Measurements from ENCODE around the gene PNPLA8.
"Not testable (repeated sequence)": the region's sequence is repeated elsewhere in the genome, so short reads cannot be mapped to it uniquely, and the experiment has no call there.

The PNPLA8 gene

DNA sequence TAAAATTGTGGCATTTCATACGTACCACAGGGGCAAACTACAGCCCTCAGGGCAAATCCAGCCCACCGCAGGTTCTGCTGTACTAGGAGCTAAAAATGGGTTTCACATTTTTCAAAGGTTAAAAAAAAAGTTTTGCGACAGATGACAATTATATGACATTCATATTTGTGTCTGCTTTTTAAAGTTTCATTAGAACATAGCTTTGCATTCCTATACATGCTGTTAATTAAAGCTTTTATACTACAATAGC is 758 bp upstream of the PNPLA8 start:
- no peak for DNase-seq

DNA sequence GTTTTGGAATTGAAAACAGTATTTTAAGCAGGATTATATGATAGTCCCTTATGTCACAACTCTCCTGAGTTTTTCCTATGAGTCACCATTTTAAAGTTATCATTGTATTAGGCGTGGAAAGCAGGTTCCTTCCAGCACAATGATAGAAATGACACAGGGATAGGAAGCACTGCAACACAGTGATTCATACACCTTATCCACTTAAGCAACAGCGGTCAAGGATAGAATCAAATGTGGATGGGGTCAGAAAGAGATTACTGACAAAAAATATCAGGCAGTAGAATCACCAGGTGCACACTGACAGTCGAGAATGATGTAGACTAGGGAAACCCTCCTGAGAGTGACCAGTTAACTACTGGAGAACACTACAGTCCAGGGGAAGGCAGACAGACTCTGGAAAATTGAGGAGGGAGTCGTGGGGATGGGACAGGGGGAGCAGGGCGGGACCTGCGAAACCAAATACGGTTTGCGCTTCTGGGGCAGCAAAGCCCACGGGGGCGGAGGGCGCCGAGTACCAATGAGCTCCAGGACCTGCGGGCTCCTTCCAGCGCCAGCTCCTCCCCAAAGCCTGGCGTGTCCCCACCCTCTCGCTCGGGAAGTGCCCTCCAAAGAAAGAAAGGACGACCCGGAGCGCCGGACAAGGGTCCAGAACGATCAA is 479 bp downstream of the PNPLA8 start:
- DNase-seq = no peak

DNA sequence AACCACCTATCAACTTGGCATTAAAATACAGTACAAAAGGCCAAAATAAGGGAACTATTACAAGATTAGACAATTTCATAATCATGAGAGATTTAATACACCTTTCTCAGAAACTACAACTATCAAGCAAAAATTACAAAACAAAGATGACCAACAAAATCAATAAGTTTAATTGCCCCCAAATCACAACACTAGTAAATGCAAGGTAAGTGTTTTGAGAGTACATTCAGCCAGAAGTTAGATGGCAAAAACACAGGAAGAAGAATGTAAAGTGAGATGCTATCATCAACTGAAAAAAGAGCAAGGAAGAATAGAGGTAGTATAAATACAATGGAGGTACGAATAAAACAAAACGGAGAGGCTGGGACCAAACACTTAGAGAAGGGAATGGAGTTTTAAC is 3.2 kb downstream of the PNPLA8 start:
- DNase-seq = no peak

DNA sequence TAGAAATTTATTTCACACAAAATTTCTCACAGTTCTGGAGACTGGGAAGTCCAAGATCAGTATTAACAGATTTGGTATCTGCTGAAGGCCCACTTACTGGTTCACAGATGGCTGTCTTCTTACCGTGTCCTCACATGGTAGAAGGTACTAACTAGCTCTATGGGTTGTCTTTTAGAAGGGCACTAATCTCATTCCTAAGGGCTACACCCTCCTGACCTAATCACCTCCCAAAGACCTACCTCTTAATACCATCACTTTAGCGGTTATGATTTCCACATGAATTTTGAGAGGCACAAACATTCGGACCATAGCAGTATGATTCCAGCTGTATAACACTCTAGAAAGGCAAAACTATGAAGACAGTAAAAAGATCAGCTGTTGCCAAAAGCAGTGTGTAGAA is 8.0 kb downstream of the PNPLA8 start:
- no peak for DNase-seq

DNA sequence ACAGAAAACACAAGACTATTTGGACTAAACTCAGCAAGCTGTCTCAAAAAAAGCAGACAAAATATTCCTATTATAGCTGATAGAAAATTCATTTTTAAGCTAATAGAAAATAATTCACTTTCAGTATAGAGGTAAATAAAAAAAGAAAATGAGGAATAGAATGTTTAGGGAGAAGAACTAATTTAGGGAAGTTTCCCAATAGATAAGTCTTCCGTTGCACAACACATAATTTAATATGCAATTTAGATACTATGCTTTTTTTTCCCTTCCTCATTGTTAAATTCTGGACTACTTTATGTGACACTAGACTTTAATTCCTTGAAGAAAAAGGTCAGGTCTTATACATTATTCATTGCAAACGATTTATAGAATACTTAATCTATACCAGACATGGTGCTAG is 10.3 kb downstream of the PNPLA8 start:
- DNase-seq = no peak

DNA sequence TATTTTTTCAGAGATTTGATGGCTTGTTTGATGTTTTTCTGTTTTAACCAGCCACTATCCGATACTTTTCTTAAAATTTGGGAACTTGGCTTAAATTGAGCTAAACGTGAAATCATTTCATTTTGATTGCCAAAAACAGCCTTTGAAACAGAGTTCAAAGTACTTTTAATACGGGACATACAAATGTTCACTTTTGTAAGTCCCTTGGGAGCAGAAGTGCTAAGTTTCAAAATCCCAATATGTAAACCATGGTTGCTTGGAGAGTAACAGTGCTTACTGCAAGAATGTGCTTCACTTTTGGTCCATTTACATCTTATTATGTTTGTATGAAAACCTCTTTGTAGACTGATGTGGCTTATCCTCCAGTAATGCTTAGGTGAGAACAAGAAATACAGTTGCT is 10.9 kb downstream of the PNPLA8 start:
- DNase-seq = no peak

DNA sequence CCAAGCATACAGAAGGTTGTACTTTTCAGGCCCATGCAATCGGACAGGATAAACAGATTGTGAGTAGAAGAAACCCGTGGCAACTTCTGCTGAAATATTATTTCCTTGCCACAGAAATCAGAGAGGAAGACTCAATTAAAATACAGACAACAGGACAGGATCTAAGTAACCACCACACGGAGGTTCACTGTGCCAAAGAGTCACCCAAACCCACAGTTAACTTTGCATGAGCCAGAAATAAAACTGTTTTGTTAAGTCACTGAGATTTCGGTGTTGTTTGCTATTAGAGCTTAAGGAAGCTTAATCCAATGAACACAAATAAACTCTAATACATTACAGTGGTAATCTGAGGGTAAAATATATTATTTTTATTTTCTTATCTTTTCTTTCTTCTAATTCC is 14.0 kb downstream of the PNPLA8 start:
- DNase-seq = no peak

DNA sequence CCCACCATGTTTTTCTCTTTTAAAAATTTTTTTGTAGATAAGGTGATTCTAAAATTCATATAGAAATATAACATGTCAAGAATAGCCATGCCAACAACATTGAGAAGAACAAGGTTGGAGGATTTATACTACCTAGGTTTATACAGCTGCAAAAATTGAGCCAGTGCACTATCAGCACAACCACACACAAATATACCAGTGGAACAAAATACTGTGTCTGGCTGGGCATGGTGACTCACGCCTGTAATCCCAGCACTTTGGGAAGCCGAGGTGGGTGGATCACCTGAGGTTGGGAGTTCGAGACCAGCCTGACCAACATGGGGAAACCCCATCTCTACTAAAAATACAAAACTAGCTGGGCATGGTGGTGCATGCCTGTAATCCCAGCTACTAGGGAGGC is 21.4 kb downstream of the PNPLA8 start:
- DNase-seq = not testable (repeated sequence)

DNA sequence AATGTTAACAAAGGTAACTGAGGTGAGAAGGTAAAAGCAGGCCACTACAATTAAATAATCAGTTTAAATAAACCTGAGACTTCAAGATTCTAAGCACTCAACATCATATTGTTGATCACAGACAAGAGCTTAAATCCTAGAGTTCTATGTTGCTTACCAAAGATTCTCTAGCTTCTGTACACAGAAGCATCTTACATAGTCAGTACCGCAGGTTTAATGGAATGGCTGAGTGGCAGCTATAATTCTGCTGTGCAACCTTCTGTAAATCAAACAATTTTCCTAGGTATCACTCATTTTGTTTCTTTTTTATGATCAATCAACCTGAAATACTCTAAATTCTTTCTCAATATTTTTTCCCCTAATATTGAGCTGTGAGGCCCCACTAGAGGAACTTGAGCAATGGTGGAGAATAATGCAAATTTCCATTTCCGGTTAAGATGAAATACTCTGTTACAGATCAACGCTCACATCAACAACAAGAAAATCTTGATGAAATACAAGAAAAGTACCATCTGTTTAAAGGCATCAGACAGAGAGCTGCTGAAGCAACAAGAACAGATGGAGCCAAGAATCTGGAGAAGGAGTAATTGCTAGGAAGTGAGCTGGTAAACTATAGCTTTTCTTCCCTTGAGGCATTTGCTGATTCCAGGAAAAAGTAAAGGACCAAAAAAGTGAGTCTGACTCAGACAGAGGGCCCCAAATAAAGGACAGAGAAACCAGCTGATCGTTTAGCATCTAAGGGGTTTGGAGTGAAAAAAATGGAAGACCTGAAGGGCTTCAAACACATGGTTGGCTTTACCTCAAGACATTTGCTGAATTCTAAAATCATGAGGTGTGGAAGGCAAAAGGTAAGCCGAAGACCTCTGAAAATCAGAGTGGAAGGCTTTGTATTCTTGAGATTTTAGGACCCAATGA is 22.6 kb downstream of the PNPLA8 start:
- no peak for DNase-seq

DNA sequence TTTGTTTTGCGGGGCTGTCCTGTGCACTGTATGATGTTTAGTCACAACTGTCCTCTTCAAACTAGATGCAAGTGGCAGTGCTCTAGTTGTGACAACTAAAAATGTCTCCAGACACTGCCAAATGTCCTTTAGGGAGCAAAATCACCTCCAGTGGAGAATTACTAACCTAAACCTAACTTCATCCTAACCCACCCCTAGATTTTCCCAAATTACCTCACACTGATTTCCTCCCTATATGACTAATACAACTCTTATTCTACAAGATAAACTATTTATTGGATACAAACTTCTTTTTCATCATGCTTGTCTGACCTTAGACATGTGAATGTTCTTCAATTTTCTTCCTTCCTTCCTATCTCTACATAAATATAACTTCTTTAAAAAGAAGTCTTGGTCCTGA is 26.4 kb downstream of the PNPLA8 start:
- no peak for DNase-seq

DNA sequence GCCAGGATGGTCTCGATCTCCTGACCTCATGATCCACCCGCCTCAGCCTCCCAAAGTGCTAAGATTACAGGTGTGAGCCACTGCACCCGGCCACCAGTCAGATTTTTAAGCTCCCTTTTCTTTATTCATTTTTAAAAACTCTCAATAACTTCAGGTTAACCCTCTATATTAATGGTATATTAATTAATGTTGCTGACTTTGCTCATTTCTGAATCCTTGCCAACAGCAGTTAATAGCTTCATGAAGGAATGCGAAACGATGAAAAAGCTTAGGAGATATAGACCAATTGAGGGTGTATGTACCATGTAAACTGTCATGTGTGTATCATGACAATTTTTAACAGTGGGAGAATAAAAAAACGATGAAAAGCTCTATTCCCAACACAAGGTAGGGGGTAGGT is 27.5 kb downstream of the PNPLA8 start:
- DNase-seq = no peak

DNA sequence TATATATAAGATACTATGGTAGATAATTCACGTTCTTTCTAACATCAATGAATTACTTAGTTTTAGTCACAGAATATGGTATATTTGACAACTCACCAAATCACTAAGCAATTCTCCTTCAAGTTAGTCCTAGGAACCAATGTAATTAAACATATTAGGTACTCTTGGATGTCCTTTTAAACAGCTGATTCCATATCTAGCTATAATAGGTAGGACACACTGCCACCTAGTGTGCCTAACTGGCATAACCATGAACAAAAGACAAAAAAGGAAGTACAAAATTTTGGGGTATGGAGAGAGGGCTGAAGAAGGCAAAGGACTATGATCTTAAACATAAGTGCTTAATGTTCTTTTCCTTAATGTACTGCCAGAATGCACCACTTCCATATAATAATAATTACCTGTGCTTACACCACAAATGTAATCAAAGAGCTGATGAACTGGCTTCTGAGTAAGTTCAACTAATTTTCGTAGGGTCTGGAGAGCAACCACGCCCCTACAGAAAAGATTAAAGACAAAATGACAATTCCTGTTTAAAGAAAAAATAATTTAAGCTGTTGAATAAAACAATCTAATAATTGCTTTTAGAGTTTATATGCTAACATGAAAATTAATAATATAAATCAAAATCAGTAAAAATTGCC is 28.7 kb downstream of the PNPLA8 start:
- DNase-seq = peak; percentile 38 to 63

DNA sequence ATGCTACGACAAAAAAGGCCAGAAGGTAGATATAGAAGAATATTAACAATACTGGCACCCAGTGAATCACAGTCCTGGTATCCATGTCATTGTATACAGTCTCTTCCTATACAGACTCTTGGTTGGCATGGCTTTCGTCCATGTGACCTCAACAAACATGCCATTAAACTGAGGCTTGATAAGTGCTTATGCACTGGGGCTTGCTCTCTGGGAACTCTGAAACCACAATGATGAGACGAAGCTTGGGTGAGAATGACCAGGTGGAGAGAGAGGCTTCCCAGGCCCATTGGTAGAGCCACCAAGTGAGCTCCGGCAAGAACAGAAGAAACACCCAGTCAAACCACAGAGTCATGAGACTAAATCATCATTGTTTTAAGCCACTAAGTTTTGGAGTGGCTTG is 33.2 kb downstream of the PNPLA8 start:
- DNase-seq = no peak

DNA sequence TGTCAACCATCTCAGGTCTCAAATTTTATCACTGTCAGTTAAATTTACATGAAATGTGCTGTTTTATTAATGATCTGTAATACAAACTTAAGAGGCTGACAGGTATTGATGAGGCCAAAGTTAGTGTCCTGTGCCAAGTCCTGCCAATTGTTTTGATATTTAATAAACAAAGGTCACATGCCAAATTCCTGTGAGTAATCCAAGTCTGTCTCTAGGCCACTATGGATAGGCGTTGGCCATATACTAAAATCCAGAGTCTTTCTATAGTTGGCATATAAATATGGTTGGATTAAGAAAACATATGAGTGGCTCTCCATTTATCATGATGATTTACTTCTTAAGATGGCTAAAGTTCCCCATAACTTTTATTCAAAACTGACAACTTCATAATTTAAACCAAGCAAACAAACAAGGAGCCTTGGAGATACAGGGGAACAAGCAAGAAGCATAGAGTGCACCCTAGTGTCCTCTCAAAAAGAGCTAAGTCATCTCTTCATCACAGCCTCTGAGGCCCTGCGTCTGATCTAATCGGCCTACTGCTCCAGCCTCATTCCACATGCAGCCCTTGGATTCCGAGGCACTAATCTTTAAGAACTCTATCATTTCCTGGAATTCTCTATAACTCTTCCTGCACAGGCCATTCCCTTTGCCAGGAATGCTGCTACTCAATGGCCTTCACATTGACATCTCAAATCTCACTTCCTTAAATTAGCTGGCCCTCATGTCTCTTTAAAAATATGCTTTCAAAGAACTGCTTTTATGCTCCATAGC is 37.0 kb downstream of the PNPLA8 start:
- no peak for DNase-seq

DNA sequence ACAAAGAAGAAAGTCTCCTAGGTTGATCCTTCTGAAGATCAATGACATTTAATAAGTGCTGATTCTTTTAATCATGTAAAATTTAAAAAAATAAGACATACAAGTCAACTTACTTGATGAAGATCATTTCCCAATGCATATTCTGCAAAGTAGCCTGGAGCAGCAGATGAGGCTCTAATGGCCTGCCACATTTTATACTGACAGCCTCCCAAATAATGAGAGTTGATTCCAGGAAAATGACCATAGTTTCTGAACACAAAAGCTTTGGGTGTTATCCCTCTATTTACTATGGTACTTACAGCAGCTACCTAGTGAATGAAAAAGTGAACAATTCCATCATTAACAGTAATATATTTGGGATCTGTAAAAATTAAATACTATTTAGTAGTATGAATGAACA is 38.3 kb downstream of the PNPLA8 start:
- no peak for DNase-seq

DNA sequence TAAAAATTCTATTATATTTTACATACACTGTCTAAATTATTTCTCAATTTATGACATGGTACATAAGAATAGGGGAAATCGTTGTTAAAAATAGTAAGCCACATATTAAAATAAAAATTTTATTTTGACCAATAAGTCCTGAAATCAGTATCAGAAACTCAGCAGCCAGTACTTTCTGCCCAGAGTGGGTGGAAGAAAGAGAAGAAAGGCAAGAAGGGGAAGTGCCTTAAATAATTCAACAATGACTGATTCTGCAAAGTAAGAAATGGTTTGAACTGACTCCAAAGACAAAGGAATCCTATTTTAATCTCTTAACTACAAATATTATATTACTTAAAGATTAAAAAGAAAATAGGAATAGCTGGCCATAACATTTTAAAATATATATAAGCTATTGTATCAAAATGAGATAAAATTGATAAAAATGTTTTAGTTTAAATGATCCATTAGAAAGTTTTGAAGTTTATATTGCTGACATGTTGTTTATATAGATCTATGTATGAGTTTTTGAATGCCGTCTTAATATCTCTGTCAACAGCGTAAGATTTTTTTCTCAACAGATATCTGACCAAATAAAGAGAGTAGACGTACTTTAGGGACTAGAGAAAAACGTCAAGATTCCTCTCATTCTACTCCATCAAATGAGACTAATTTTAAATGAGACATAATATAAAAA is 39.5 kb downstream of the PNPLA8 start:
- DNase-seq = no peak

DNA sequence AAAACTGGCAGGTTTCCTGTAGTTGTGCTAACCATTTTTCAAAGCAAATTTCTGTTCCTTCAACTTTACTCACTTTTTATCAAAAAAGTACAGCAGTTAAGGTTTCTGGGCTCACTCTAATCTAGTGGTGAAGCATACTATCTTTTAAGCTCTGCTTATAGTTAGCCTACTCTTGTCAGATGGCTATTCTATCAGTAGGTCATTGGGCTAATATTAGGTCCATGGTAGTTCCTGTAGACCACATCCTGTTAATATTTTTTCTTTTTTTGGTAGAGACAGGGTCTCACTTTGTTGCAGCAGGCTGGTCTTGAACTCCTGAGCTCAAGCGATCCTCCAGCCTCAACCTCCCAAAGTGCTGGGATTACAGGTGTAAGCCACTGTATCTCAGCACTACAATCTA is 41.8 kb downstream of the PNPLA8 start:
- no peak for DNase-seq

DNA sequence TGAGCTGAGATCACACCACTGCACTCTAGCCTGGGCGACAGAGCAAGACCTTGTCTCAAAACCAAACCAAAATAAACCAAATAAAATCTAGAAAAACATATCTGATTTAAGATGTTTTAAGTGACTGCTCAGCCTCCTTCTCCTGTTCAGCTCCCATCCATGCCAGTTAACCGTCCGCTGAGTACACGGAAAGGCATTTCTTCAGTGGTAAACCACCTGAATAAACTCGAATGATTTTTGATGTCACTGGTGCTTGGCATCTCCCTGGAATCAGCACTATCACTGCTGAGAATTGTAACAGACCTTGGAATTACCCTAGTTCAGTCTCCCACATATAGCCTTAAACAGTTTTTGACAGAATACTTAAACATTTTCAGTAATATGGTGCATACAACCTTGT is 45.6 kb downstream of the PNPLA8 start:
- DNase-seq = no peak

DNA sequence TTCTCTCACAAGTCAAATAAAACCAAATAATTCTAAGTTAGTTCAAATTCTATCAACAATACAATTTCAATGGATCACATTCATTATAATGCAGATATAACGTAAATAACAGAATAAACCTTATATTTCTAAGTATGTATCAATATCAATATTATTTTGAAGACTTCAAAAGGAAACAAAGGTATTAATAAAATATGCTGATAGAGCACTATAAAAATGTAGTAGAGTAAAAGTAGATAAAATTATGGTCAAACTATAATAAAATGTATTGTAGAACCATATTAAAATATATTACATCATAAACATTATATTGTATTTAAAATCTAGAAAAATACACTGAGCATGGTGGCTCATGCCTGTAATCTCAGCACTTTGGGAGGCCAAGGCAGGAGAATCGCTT is 46.2 kb downstream of the PNPLA8 start:
- DNase-seq = no peak

DNA sequence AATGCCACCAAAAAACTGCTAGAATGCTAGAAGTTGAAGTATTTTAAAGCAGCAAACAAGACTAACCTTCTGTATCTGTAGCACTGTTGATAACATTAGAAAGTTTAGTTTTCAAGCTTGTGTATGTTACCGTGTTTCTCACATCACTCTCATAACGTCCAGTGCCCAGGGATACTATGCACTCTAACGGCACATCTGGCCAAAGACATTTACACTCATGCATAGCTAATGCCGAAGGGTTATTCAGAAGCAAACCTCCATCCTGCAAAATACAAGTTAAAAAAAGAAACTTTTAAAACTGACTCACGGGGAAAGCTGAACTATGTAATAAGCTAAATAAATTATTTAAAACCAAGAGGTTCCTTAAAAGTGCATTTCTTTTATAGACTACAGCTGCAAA is 46.8 kb downstream of the PNPLA8 start:
- no peak for DNase-seq

DNA sequence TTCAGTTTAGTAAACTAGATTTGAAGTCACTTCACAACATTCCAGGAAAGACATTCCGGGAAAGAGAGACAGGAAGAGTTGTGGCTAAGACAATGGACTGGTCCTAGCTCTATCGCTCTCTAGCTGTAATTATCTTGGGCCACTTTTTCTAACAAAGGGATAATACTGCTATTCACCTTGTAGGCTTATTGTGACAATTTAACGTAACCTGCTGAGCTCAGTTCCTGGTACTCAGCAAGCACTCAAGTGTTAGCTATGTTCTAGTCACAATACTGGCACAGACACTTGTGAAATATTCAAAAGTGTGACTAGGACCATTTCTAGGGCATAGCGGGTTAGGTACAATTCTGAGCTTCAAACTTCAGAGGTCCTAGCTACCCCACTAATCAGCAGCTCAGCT is 57.7 kb downstream of the PNPLA8 start:
- no peak for DNase-seq

DNA sequence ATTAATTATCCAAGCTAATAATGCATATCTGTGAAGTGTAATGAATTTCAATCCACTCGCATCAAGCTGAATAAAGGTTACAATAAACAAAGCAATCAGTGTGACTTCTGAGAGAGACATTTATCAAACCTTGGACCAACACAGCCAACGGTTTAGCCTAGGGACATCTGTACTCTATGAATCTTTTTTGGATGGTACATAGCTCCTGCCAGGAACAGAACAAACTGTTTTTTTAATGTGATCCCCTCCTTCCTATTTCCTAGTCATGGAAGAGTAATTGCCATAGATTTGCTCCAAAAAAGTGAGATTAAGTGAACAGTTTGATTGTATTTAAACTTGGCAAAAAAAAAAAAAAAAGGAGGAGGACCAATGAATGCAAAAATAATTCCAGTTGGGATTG is 58.5 kb downstream of the PNPLA8 start:
- no peak for DNase-seq

DNA sequence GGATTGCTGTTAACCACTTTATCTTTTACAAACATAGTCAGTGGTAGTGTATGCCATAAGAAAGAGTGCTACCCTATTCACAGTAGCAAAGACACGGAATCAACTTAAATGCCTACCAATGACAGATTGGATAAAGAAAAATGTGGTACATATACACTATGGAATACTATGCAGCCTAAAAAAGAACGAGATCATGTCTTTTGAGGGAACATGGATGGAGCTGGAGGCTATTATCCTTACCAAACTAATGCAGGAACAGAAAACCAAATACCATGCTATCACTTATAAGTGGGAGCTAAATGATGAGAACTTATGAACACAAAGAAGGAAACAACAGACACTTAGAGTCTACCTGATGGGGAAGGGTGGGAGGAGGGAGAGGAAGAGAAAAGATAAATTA is 59.6 kb downstream of the PNPLA8 start:
- DNase-seq = not testable (repeated sequence)
